H1 (cell line): ENCODE data around the gene APBA2. TPM values are rescaled to one million over a fixed set of nuclear protein-coding genes. Genes with fewer than 3 reads are reported as not detected.
A peak's percentile ranks its signal among the peaks of the same experiment; 100 is the strongest.

Experiments
- CTCF ChIA-PET: fragments of 300-600 bp; sonication (Branson Sonifier 250); formaldehyde crosslinking; loops from one replicate; lab custom pipeline; 2021; ENCODE audit not compliant: partially characterized antibody; lab: Charles Lee
- POLR2A ChIA-PET: fragments of 300-600 bp; sonication (Branson Sonifier 250); formaldehyde crosslinking; loops from one replicate; lab custom pipeline; 2021; ENCODE audit warnings: inconsistent platforms; ENCODE audit not compliant: partially characterized antibody; lab: Charles Lee
- DNase-seq, 2 experiments: peaks; one replicate each; pipeline versions ENCODE4 v3.0.0 to v3.0.0-alpha.2; 2010 to 2022; ENCODE audit warnings: low spot score in 2 of 2, low read depth in 1 of 2, mixed read lengths in 1 of 2
- FAIRE-seq: peaks from 2 replicates; lab custom pipeline; 2011; peaks lifted over from hg19 to GRCh38; lab: Jason Lieb, UNC
- H2AFZ ChIP-seq: 2 replicates; pipeline ENCODE4 v1.8.1; 2012; ENCODE audit warnings: low read length, inconsistent platforms
- H2AK5ac ChIP-seq: 2 replicates; pipeline ENCODE4 v1.6.1; 2013; ENCODE audit warnings: low read depth, low read length
- H2BK120ac ChIP-seq: replicated peaks from 2 replicates; pipeline ENCODE3; 2013; ENCODE audit warnings: low read depth, low read length, inconsistent platforms
- H2BK12ac ChIP-seq: 2 replicates; pipeline ENCODE4 v1.6.1; 2013; ENCODE audit warnings: low read depth, low read length
- H2BK15ac ChIP-seq: 2 replicates; pipeline ENCODE4 v1.6.1; 2013; ENCODE audit warnings: low read length
- H2BK20ac ChIP-seq: 2 replicates; pipeline ENCODE4 v1.6.1; 2013; ENCODE audit warnings: low read length
- H2BK5ac ChIP-seq: 2 replicates; pipeline ENCODE4 v1.6.1; 2013; ENCODE audit warnings: low read depth, low read length
- H3K14ac ChIP-seq: 2 replicates; pipeline ENCODE4 v1.6.1; 2013; ENCODE audit warnings: inconsistent platforms; ENCODE audit not compliant: insufficient read length
- H3K18ac ChIP-seq: 2 replicates; pipeline ENCODE4 v1.6.1; 2013; ENCODE audit warnings: low read length; ENCODE audit errors: extremely low read depth
- H3K23ac ChIP-seq: 2 replicates; pipeline ENCODE4 v1.6.1; 2013; ENCODE audit warnings: inconsistent platforms; ENCODE audit not compliant: insufficient read length
- H3K23me2 ChIP-seq: 2 replicates; pipeline ENCODE4 v1.6.1; 2013; ENCODE audit warnings: low read depth, low read length
- H3K27ac ChIP-seq: 2 replicates; pipeline ENCODE4 v1.6.1; 2011; ENCODE audit warnings: low read depth, low read length, inconsistent platforms
- H3K27me3 ChIP-seq, 4 experiments: replicated peaks in 1 of 4; 1 replicate in 1 of 4; 2 replicates in 3 of 4; pipeline versions ENCODE4 v1.6.1 to v1.8.1; 2011 to 2013; ENCODE audit warnings: low read length in 3 of 4, mild to moderate bottlenecking in 3 of 4, inconsistent platforms in 2 of 4, mixed read lengths in 2 of 4, moderate library complexity in 1 of 4; ENCODE audit not compliant: control insufficient read depth in 3 of 4, insufficient read depth in 3 of 4; ENCODE audit errors: extremely low read depth in 1 of 4
- H3K36me3 ChIP-seq, 4 experiments: 2 replicates each; pipeline versions ENCODE4 v1.6.1 to v1.8.1; 2011 to 2013; ENCODE audit warnings: mild to moderate bottlenecking in 4 of 4, low read length in 3 of 4, moderate library complexity in 2 of 4, control low read depth in 1 of 4, inconsistent platforms in 1 of 4; ENCODE audit not compliant: insufficient read depth in 4 of 4, control insufficient read depth in 2 of 4
- H3K4ac ChIP-seq: replicated peaks from 2 replicates; pipeline ENCODE3; 2013; ENCODE audit warnings: low read length, low read depth, mixed read lengths, inconsistent platforms; ENCODE audit not compliant: insufficient read length
- H3K4me1 ChIP-seq, 4 experiments: replicated peaks in 1 of 4; 1 replicate in 1 of 4; 2 replicates in 3 of 4; pipeline versions ENCODE4 v1.6.1 to v1.8.1; 2011 to 2013; ENCODE audit warnings: low read length in 3 of 4, inconsistent platforms in 2 of 4, mixed read lengths in 1 of 4; ENCODE audit not compliant: insufficient read depth in 4 of 4, control insufficient read depth in 3 of 4
- H3K4me2 ChIP-seq, 2 experiments: 2 replicates each; pipeline versions ENCODE4 v1.6.1 to v1.8.1; 2011 to 2013; ENCODE audit warnings: low read depth in 2 of 2, low read length in 2 of 2, control low read depth in 1 of 2, inconsistent platforms in 1 of 2, mild to moderate bottlenecking in 1 of 2; ENCODE audit not compliant: insufficient read depth in 1 of 2
- H3K4me3 ChIP-seq, 4 experiments: fragments of 200-600, 300-600 bp in 1 of 4; sonication (generic), shearing (Covaris generic), sonication (Bioruptor Twin) in 1 of 4; 2 replicates each; pipeline versions ENCODE4 v1.5.1 to v1.8.1; 2011 to 2016; ENCODE audit warnings: low read length in 4 of 4, low read depth in 3 of 4, control low read depth in 2 of 4, inconsistent platforms in 2 of 4, mild to moderate bottlenecking in 2 of 4, mixed read lengths in 1 of 4, moderate library complexity in 1 of 4; ENCODE audit not compliant: insufficient read depth in 2 of 4; ENCODE audit errors: extremely low read depth in 1 of 4
- H3K56ac ChIP-seq: replicated peaks from 2 replicates; pipeline ENCODE3; 2013; ENCODE audit warnings: low read depth, mild to moderate bottlenecking, mixed read lengths, low read length, inconsistent platforms; ENCODE audit not compliant: insufficient read length
- H3K79me1 ChIP-seq: 2 replicates; pipeline ENCODE4 v1.6.1; 2013; ENCODE audit warnings: low read depth, low read length, control low read depth
- H3K79me2 ChIP-seq, 2 experiments: 2 replicates each; pipeline versions ENCODE4 v1.6.1 to v1.8.1; 2012 to 2013; ENCODE audit warnings: low read length in 2 of 2, mild to moderate bottlenecking in 2 of 2, inconsistent platforms in 1 of 2; ENCODE audit not compliant: insufficient read depth in 2 of 2, control insufficient read depth in 1 of 2
- H3K9ac ChIP-seq, 4 experiments: replicated peaks in 1 of 4; 1 replicate in 1 of 4; 2 replicates in 3 of 4; pipeline versions ENCODE4 v1.6.1 to v1.8.1; 2011 to 2013; ENCODE audit warnings: low read depth in 3 of 4, low read length in 3 of 4, control low read depth in 2 of 4, mild to moderate bottlenecking in 2 of 4, moderate library complexity in 2 of 4, inconsistent platforms in 1 of 4; ENCODE audit errors: extremely low read depth in 1 of 4
- H3K9me3 ChIP-seq, 2 experiments: 2 replicates each; pipeline versions ENCODE4 v1.6.1 to v1.8.1; 2012 to 2013; ENCODE audit warnings: mild to moderate bottlenecking in 2 of 2, moderate library complexity in 2 of 2, control low read depth in 1 of 2, inconsistent platforms in 1 of 2, low read depth in 1 of 2, low read length in 1 of 2, mixed read lengths in 1 of 2; ENCODE audit not compliant: insufficient read depth in 2 of 2
- H4K20me1 ChIP-seq, 2 experiments: replicated peaks in 1 of 2; 2 replicates each; pipeline versions ENCODE3 to v1.8.1; 2011 to 2013; ENCODE audit warnings: inconsistent platforms in 2 of 2, low read length in 2 of 2, mild to moderate bottlenecking in 1 of 2; ENCODE audit not compliant: insufficient read depth in 2 of 2, control insufficient read depth in 1 of 2
- H4K5ac ChIP-seq: 2 replicates; pipeline ENCODE4 v1.6.1; 2013; ENCODE audit warnings: low read length, low read depth, mixed read lengths, inconsistent platforms; ENCODE audit not compliant: insufficient read length
- H4K8ac ChIP-seq: 2 replicates; pipeline ENCODE4 v1.8.0; 2013; ENCODE audit warnings: mild to moderate bottlenecking, moderate library complexity, low read length, inconsistent platforms; ENCODE audit not compliant: insufficient read depth; ENCODE audit errors: extremely low read depth
- H4K91ac ChIP-seq: replicated peaks from 2 replicates; pipeline ENCODE3; 2013; ENCODE audit warnings: low read length, mixed read lengths, inconsistent platforms; ENCODE audit not compliant: insufficient read length
- CBX5 ChIP-seq: fragments of 300-800, 300-1000 bp; sonication (generic); IDR thresholded peaks from 2 replicates; pipeline ENCODE4 v1.7.1; 2016; ENCODE audit warnings: antibody characterized with exemption, low read length, low read depth
- CEBPB ChIP-seq: IDR thresholded peaks from 2 replicates; pipeline ENCODE4 v1.6.1; 2012; ENCODE audit warnings: low read depth, low read length
- CREB1 ChIP-seq: IDR thresholded peaks from 2 replicates; pipeline ENCODE4 v1.6.1; 2012; ENCODE audit warnings: inconsistent platforms
- CTBP2 ChIP-seq: IDR thresholded peaks from 2 replicates; pipeline ENCODE4 v1.7.0; 2011; ENCODE audit warnings: borderline replicate concordance, mild to moderate bottlenecking, moderate library complexity, mixed read lengths, low read length; ENCODE audit not compliant: insufficient read depth, insufficient read length
- E2F6 ChIP-seq: IDR thresholded peaks from 2 replicates; pipeline ENCODE4 v1.6.1; 2012; ENCODE audit warnings: inconsistent platforms
- GABPA ChIP-seq: IDR thresholded peaks from 2 replicates; pipeline ENCODE4 v1.6.1; 2011; ENCODE audit warnings: mild to moderate bottlenecking, low read length, moderate library complexity, borderline replicate concordance; ENCODE audit not compliant: insufficient read depth
- RXRA ChIP-seq: IDR thresholded peaks from 2 replicates; pipeline ENCODE4 v1.6.1; 2011; ENCODE audit warnings: low read depth, mild to moderate bottlenecking, low read length, moderate library complexity; ENCODE audit not compliant: insufficient read depth
- SP1 ChIP-seq: IDR thresholded peaks from 2 replicates; pipeline ENCODE4 v1.6.1; 2011; ENCODE audit warnings: low read depth, low read length
- YY1 ChIP-seq: IDR thresholded peaks from 2 replicates; pipeline ENCODE4 v1.6.1; 2011; ENCODE audit warnings: low read depth, mild to moderate bottlenecking, low read length
- WGBS, 2 experiments: shearing (Covaris generic) in 1 of 2; methylation state at CpG; one replicate each; pipeline versions ENCODE4 v1.1.6 to v1.1.7; 2013 to 2015; ENCODE audit warnings: low lambda C conversion rate in 2 of 2, mixed read lengths in 2 of 2, inconsistent platforms in 1 of 2, low coverage in 1 of 2, missing lambda C conversion rate in 1 of 2; ENCODE audit not compliant: insufficient replicate concordance in 2 of 2, insufficient coverage in 1 of 2, insufficient read length in 1 of 2; ENCODE audit errors: extremely low coverage in 1 of 2, missing lambda C conversion rate in 1 of 2; 5-methylcytosine and 5-hydroxymethylcytosine counted together
- polyA plus RNA-seq, 7 experiments: library from polyadenylated mRNA; depleted of rRNA in 3 of 7; stranded (reverse) in 5 of 7; unstranded in 2 of 7; fragments of >200 nt in 5 of 7; fragments of 200-250 nt in 2 of 7; gene quantifications; 1 replicate in 5 of 7; 2 replicates in 1 of 7; 4 replicates in 1 of 7; pipeline versions ENCODE4 v1.2.1 to v1.2.3, GENCODE V29; 2011 to 2013; ENCODE audit warnings: missing spikeins in 2 of 7, mixed read lengths in 2 of 7
- total RNA-seq: library from RNA; stranded (reverse); fragmentation: NEBNext Ultra II Directional; extraction: Animal tissue kit (Norgen Biotek cat#: 25700); gene quantifications from 2 replicates; pipeline ENCODE4 v1.2.1, GENCODE V29; 2021

APBA2 gene
- total and polyA plus RNA-seq, 2 of the 8 experiments (the other 6 are each of a cell fraction or from before 2014, with no cell fraction given), result 15.5 to 19.0 TPM

GRCh38 chr15:28861031-28861534 lies 24.7 kb upstream of the APBA2 start:
- no peak for DNase-seq
- FAIRE-seq, result no peak
- POLR2A ChIA-PET, result interaction anchor here (0.9 kb wide), 1 partner anchor 24 kb away, joined by 3 read pairs; the partner anchor contains the start of gene APBA2

More at GRCh38 chr15:28861031-28861534, 24.7 kb upstream of the APBA2 start:
- Histone ChIP-seq H4K20me1 (no peaks in the 10 kb centered on the region), H3K9ac (no peak overlapping the region), H3K56ac (no peak overlapping the region), H2AK5ac (no peak overlapping the region), H3K14ac (no peak overlapping the region), H3K4me1 (no peaks in the 10 kb centered on the region), H2BK5ac (no peak overlapping the region), H3K4ac (no peak overlapping the region), H3K4me3 (no peak overlapping the region), H4K8ac (no peak overlapping the region), H2BK120ac (no peak overlapping the region), H4K91ac (no peak overlapping the region), H3K27ac (no peak overlapping the region), H3K27me3 (no peaks in the 10 kb centered on the region), H2BK15ac (no peak overlapping the region), H2AFZ (no peak overlapping the region), H3K79me1 (no peaks in the 10 kb centered on the region), H3K36me3 (no peaks in the 10 kb centered on the region), H2BK12ac (no peak overlapping the region), H3K79me2 (no peaks in the 10 kb centered on the region), H3K23ac (no peak overlapping the region), H2BK20ac (no peak overlapping the region), H3K4me2 (no peak overlapping the region), H3K18ac (no peak overlapping the region), H3K9me3 (no peaks in the 10 kb centered on the region), H4K5ac (no peak overlapping the region), H3K23me2 (no peaks in the 10 kb centered on the region)
- no peak for TF ChIP-seq YY1
- 0 out of 2 replicates have a peak, but pooled peaks have one; percentile 38 for TF ChIP-seq CEBPB
- TF ChIP-seq GABPA, result no peak
- TF ChIP-seq CREB1, result no peak
- TF ChIP-seq RXRA, result no peak
- no peak for TF ChIP-seq CTBP2
- TF ChIP-seq SP1, result no peak
- TF ChIP-seq E2F6, result no peak
- TF ChIP-seq CBX5, result no peak
- CTCF ChIA-PET, result interaction anchor here (0.7 kb wide), 1 partner anchor 10 kb away, joined by 3 read pairs; no protein-coding TSS in a partner anchor
- 91% methylated on average over 15 of the region's 16 CpGs; no CpG with 5 or more reads in 1 of the 2 experiments for WGBS, 2 experiments
